Activated CD8-positive, alpha-beta memory T cell treated with anti-CD3 and anti-CD28 coated beads for 36 hours (primary cell): Measurements from ENCODE around the gene SURF6. TPM values are rescaled to one million over a fixed set of nuclear protein-coding genes. Genes with fewer than 3 reads are reported as not detected.
"Not testable (repeated sequence)": the region's sequence is repeated elsewhere in the genome, so short reads cannot be mapped to it uniquely, and the experiment has no call there.

Experiments
- CTCF ChIA-PET: fragments of 350-600 bp; sonication (Branson Sonifier 250); formaldehyde crosslinking; loops from one replicate; lab custom pipeline; 2021; ENCODE audit warnings: antibody characterized with exemption; lab: Charles Lee
- POLR2A ChIA-PET: fragments of 350-600 bp; sonication (Branson Sonifier 250); formaldehyde crosslinking; loops from one replicate; lab custom pipeline; 2021; ENCODE audit warnings: antibody characterized with exemption; lab: Charles Lee
- total RNA-seq, 2 experiments: library from RNA; stranded (reverse); gene quantifications; one replicate each; pipeline ENCODE4 v1.2.3, GENCODE V29; 2021

The SURF6 gene
- total RNA-seq, 2 experiments from 2014 or later, result 33.0 to 34.2 TPM

DNA sequence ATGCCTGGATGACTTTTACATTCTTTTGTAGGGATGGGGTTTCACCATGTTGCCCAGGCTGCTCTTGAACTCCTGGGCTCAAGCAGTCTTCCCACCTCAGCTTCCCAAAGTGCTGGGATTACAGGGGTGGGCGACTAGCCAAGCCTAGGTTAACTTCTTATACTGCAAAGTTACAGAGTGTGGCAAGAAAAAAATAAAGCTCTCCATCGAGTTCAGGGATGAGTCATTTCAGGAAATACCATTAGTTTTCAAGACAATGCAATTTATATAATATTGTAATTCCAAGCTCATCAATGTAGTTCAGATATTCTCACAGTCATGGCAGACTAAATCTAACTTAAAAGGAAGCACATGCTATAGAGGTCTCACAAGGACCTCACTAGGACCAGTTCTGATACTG is 49.5 kb downstream of the SURF6 start:
- POLR2A ChIA-PET, result no interaction called here
- CTCF ChIA-PET, result no interaction called here

DNA sequence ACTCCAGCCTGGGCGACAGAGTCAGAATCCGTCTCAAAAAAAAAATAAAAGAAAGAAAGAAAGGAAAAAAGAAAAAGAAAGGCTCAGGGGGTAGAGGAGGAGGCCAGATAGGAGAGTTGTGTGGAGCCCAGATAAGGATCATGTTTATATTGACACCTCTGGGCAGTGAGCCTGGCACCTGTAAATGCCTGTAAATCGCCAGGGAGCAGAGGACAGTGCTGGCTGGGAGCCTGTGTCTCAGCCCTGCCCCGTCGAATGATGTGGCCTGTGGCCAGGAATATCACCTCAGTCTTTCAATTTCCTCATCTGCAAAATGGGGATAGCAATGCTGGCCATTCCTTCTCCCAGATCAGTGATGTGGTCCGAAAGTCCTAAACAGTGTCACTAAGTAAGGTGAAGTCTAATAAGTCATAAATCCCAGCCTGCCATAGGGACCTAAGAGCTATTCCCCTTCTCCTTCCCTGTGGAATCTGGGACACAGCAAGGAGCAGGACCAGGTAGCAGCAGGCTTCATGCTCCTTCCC is 50.7 kb downstream of the SURF6 start:
- POLR2A ChIA-PET, result interaction anchor here (0.7 kb wide), 1 partner anchor 45 kb away, joined by 4 read pairs; no protein-coding TSS in a partner anchor
- CTCF ChIA-PET, result no interaction called here

DNA sequence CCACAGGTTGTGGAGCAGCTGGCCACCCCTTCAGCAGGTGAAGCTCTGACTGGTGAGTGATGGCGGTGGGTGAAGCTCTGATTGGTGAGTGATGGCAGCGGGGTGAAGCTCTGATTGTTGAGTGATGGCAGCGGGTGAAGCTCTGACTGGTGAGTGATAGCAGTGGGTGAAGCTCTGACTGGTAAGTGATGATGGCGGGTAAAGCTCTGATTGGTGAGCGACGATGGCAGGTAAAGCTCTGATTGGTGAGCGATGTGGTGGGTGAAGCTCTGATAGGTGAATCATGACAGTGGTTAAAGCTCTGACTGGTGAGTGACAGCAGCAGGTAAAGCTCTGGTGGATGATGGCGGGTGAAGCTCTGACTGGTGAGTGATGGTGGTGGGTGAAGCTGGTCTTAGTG is 51.6 kb downstream of the SURF6 start:
- ChIA-PET CTCF (no interaction called here), POLR2A (no interaction called here)

- POLR2A ChIA-PET, CTCF ChIA-PET: not testable (repeated sequence)
Measured at GRCh38 chr9:133283255-133284032, 52.5 kb downstream of the SURF6 start.

- CTCF ChIA-PET, result no interaction called here
- POLR2A ChIA-PET, result no interaction called here
Measured at GRCh38 chr9:133282464-133283238, 53.3 kb downstream of the SURF6 start.

- ChIA-PET POLR2A (no interaction called here), CTCF (no interaction called here)
Measured at GRCh38 chr9:133280392-133280791, 55.6 kb downstream of the SURF6 start.

Other genes with a start within 250 kb of the SURF6 start
- 10 to 100 TPM; 57.9 to 60.2 TPM for gene RALGDS, start 214.9 kb downstream of the SURF6 start, total RNA-seq
- 1 to 10 TPM; 2.5 to 3.1 TPM for gene GBGT1, start 172.3 kb downstream of the SURF6 start, total RNA-seq
- gene OBP2B, start 126.9 kb downstream of the SURF6 start, total RNA-seq, result not detected
- not detected for gene ABO, start 61.0 kb downstream of the SURF6 start, total RNA-seq
- gene MED22, start 11.9 kb upstream of the SURF6 start, total RNA-seq, result 10 to 100 TPM; 42.5 to 43.3 TPM
- 1,000 to 10,000 TPM; 3,102 to 3,168 TPM for gene RPL7A, start 12.0 kb upstream of the SURF6 start, total RNA-seq
- gene SURF1, start 20.3 kb upstream of the SURF6 start, total RNA-seq, result 10 to 100 TPM; 31.6 to 31.9 TPM
- gene SURF2, start 20.4 kb upstream of the SURF6 start, total RNA-seq, result 10 to 100 TPM; 29.7 to 30.9 TPM
- 100 to 1,000 TPM; 260 to 276 TPM for gene SURF4, start 39.9 kb upstream of the SURF6 start, total RNA-seq
- gene STKLD1, start 40.2 kb upstream of the SURF6 start, total RNA-seq, result under 1 TPM; 0.21 to 0.65 TPM
- gene REXO4, start 81.8 kb upstream of the SURF6 start, total RNA-seq, result 10 to 100 TPM; 49.5 to 52.0 TPM
- 1 to 10 TPM in 1 of 2 experiments, under 1 TPM in 1; 0.89 to 1.4 TPM for gene ADAMTS13, start 86.2 kb upstream of the SURF6 start, total RNA-seq
- gene CACFD1, start 123.8 kb upstream of the SURF6 start, total RNA-seq, result under 1 TPM; 0.90 to 0.97 TPM
- 10 to 100 TPM; 14.3 to 14.4 TPM for gene SLC2A6, start 142.9 kb upstream of the SURF6 start, total RNA-seq
- not detected for gene MYMK, start 188.8 kb upstream of the SURF6 start, total RNA-seq
- under 1 TPM in 1 of 2 experiments, not detected in 1; 0.04 TPM for gene ADAMTSL2, start 198.5 kb upstream of the SURF6 start, total RNA-seq